C4-2B (cell line): Measurements from ENCODE around the gene HELB.

ENCODE experiments used
- H3K27ac ChIP-seq: fragments of 450-650 bp; 2 replicates; pipeline ENCODE4 v1.5.1; 2017
- CTCF ChIP-seq: fragments of 450-650 bp; conservative IDR thresholded peaks from 2 replicates; pipeline ENCODE4 v1.5.1; 2017; ENCODE audit warnings: mild to moderate bottlenecking
- ZFX ChIP-seq: fragments of 450-650 bp; IDR thresholded peaks from 2 replicates; pipeline ENCODE4 v1.6.1; 2017

HELB gene

DNA sequence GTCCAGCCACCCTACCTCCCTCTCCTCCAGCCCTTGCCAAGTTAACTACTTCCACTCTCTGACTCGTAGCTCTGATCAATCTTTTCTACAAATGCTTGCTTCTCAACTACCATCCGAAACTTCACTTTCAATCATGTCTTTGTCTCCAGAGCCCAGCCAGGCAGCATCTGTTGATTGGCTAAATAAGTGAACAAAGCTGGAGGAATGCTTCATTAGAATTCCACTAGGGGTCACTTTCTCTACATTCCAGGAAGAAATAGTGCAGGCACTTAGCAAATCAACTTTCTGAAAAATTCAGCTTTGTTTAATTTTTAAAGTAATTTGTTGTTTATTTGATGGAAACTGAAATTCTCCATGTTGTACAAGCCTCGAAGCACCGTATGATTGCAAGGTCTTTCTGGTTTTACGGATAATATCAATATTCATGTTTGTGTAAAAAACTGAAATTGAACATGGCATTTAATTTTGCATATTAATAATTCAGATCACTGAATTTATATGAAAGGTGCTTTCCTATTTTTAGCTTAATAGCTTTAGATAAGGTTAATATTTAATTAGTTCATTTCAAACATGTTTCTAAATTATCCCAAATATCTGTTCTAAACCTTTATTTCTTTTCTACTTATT, 32.4 kb upstream of the HELB start:
- TF ChIP-seq ZFX (no peak), CTCF (peak; percentile 83)
- H3K27ac ChIP-seq, result no peak overlapping the region

DNA sequence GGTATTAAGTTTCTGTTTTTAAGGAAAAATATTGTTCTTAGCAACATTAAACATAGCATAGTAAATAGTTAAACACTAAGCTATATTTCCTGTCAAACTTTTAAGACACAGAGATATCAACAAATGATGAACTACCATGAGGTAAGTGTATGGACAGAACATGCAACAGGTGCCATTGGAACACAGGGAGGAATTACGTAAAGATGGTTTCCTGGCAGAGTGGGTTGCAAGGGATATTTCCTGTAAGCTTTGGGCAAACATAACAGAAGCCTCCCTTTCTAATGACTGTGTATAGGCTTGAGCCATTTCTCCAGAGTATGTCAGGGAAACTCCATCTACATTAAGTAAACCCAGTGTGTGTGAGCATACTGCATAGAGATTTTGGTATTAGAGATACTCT, 31.7 kb upstream of the HELB start:
- no peak for TF ChIP-seq ZFX
- TF ChIP-seq CTCF, result no peak

GRCh38 chr12:66272650-66273049, 29.6 kb upstream of the HELB start:
- no peak for TF ChIP-seq CTCF
- no peak for TF ChIP-seq ZFX
- H3K27ac ChIP-seq, result no peak overlapping the region

More for the DNA sequence above, 31.7 kb upstream of the HELB start:
- H3K27ac ChIP-seq, result no peak overlapping the region

DNA sequence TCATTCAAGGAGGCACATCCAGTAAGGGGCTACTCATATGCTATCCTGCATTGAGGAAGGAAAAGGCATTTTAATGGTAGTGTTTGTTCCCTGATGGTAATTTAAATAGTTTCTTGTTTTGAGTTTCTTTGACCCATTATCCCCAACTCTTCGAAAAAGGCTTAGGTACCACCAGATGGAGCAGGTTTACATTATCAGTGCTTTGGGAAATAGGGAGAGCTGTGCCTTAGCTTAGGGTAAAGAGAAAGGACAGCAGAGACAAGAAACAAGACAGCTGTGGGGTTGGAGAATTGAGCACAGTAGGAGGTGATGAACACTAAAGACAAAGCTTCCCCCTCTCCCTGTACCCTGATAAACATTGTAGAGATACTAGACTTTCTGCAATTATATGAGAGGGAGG, 29.1 kb upstream of the HELB start:
- TF ChIP-seq CTCF (no peak), ZFX (no peak)
- H3K27ac ChIP-seq, result no peak overlapping the region

GRCh38 chr12:66275040-66275439, 27.3 kb upstream of the HELB start:
- no peak overlapping the region for H3K27ac ChIP-seq
- TF ChIP-seq ZFX (no peak), CTCF (no peak)

DNA sequence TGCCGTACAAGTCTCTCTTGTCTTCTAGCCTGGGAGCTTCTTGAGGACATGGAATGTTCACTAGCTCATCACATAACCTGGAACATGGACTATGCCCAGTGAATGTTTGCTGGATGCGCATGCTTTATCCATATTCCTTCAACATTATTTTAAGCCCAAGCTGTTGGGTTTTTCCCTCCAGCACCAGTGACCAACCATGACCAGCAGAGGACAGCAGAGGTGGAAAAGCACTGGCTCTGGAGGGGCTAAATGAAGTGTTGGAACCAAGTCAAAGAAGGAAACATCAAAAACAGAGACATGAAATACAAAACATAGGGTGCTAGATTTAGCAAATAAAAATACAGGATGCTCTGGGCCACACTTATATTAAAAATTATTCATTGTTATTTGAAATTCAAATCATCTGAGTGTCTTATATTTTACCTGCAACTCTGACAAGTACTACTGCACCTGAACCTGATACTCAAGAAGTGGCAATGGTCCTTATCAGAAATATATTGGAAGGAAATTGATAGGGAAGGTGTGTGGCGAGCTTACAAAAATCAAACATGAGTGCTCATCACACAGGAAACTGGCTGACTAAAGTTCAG, 23.1 kb upstream of the HELB start:
- TF ChIP-seq CTCF (peak; percentile 54), ZFX (no peak)

GRCh38 chr12:66280561-66280960, 21.7 kb upstream of the HELB start:
- no peak overlapping the region for H3K27ac ChIP-seq
- TF ChIP-seq CTCF (no peak), ZFX (no peak)

More for the DNA sequence above, 23.1 kb upstream of the HELB start:
- no peak overlapping the region for H3K27ac ChIP-seq
